ENCODE measurements around the gene SORL1. TPM values are rescaled to one million over a fixed set of nuclear protein-coding genes. Genes with fewer than 3 reads are reported as not detected.

SORL1 gene
- total and polyA plus RNA-seq, 3 donors from 2014 or later: 14.7 to 30.0 (median 21.8) TPM

DNA sequence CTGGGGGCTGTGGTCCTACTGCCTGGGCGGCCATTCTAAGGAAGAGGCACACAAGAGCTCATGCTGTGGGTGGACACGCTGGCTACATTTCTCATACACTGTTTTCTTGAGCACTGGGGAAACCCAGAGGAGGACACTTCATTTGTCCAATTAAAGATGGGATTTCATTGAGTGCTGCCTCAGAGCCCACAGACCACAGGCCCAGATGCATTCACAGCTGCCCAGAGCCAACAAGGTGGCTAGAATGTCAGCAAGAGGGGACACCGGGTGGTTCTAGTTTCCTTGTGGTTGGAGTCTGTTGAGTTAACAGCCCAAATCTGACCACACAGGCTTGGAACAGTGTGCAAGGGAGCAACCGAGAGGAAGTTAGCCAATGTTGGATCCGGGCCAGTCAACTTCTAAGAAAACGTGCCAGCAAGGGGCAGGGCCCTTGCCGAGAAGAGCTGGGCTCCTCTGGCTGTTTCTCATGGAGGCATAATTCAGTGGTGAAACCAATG lies 35.0 kb upstream of the SORL1 start:
- H3K4me3 ChIP-seq: no peak overlapping the region
- H3K4me1 ChIP-seq: peaks cover 9% of the 10 kb centered on the region
- 46 to 50% methylated on average over 6 to 7 of the region's 7 CpGs for whole genome bisulfite sequencing, 2 donors
- intact Hi-C loops (cut with DNase I; ENCODE audit: low total_unique reads): no loop called here
- no peaks in the 10 kb centered on the region for H3K27me3 ChIP-seq
- no peak for TF ChIP-seq POLR2A (IDR thresholded peaks at IDR 0.05)
- TF ChIP-seq, protein P1, sequence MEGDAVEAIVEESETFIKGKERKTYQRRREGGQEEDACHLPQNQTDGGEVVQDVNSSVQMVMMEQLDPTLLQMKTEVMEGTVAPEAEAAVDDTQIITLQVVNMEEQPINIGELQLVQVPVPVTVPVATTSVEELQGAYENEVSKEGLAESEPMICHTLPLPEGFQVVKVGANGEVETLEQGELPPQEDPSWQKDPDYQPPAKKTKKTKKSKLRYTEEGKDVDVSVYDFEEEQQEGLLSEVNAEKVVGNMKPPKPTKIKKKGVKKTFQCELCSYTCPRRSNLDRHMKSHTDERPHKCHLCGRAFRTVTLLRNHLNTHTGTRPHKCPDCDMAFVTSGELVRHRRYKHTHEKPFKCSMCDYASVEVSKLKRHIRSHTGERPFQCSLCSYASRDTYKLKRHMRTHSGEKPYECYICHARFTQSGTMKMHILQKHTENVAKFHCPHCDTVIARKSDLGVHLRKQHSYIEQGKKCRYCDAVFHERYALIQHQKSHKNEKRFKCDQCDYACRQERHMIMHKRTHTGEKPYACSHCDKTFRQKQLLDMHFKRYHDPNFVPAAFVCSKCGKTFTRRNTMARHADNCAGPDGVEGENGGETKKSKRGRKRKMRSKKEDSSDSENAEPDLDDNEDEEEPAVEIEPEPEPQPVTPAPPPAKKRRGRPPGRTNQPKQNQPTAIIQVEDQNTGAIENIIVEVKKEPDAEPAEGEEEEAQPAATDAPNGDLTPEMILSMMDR (IDR thresholded peaks at IDR 0.05): no peak
- DNase-seq: peak; percentile 81
- H3K9me3 ChIP-seq: no peaks in the 10 kb centered on the region
- H3K27ac ChIP-seq: peak overlapping the region in 1 of 2 donors; percentile 57
- no peaks in the 10 kb centered on the region for H3K36me3 ChIP-seq (ENCODE audit: low read depth, missing control alignments)

DNA sequence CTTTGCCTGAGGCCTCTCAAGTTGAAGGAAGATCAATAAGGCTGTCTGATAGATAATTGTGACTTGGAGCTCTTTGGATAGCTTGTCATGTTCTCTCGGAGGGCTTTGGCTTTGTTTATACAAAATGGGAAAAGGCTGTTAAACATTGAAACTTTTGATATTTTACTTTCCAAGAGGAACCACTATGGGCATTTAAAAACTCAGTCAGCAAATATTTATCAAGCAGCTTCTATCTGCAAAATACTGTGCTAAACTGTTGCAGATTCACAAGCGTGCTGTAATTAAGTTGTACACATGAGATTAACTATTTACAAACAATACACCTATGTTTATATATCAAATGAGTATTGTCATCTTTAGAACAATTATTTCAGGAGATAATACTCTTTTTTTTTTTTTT lies 34.5 kb upstream of the SORL1 start:
- no peaks in the 10 kb centered on the region for H3K36me3 ChIP-seq (ENCODE audit: low read depth, missing control alignments)
- peaks cover 9% of the 10 kb centered on the region for H3K4me1 ChIP-seq
- intact Hi-C loops (cut with DNase I; ENCODE audit: low total_unique reads): no loop called here
- 31 to 51% methylated on average over 2 of the region's 2 CpGs for WGBS, 2 donors
- no peaks in the 10 kb centered on the region for H3K27me3 ChIP-seq
- H3K9me3 ChIP-seq: no peaks in the 10 kb centered on the region
- TF ChIP-seq, protein P1 (IDR thresholded peaks at IDR 0.05): no peak
- TF ChIP-seq POLR2A (IDR thresholded peaks at IDR 0.05): no peak
- no peak overlapping the region for H3K4me3 ChIP-seq
- H3K27ac ChIP-seq: peak overlapping the region in 1 of 2 donors; percentile 57
- no peak for DNase-seq

DNA sequence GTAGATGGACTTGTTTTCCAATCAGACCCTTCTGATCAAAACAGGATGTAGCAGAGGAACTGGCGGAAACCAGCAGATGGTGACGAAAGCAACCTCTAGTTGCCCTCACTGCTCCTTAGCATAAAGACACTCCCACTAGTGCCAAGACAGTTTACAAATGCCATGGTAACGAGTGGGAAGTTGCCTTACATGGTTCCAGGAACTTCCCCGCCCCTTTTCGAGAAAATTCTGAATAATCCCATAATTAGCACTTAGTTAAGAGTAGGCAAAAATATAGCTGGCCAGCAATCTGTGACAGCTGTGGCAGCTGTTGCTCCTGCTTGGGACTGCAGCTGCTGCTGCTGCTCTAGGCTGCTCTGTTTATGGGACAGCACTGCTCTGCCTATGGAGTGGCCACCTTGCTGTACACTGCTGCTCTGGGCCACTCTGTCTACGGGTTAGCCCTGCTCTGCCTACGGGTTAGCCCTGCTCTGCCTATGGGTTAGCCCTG lies 33.4 kb upstream of the SORL1 start:
- Histone ChIP-seq H3K4me3 (no peak overlapping the region), H3K4me1 (peaks cover 9% of the 10 kb centered on the region), H3K9me3 (no peaks in the 10 kb centered on the region), H3K27ac (no peak overlapping the region), H3K27me3 (no peaks in the 10 kb centered on the region), H3K36me3 (ENCODE audit: low read depth, missing control alignments) (no peaks in the 10 kb centered on the region)
- intact Hi-C loops (cut with DNase I; ENCODE audit: low total_unique reads): no loop called here
- DNase-seq: no peak
- no peak for TF ChIP-seq POLR2A (IDR thresholded peaks at IDR 0.05)
- TF ChIP-seq, protein P1 (IDR thresholded peaks at IDR 0.05): no peak
- WGBS, 2 donors: 77 to 80% methylated on average over 7 of the region's 7 CpGs

DNA sequence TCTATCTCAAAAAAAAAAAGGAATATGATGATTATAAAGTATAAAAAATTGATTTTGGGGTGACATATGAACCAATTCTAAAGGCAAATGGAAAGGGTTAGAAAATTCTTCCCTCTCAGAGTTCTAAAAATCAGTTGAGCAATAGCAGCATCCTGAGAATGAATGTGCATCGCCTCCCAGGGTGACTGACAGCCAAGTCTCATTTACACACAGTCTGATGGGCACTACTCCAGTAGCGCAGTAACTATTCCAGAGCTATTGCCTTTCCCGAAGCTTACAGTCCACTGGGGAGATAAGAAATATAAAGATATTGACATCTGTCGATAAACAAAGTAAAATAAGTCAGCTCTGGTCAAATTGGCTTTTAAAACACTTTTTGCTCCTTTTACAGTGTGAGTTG lies 32.3 kb upstream of the SORL1 start:
- Histone ChIP-seq H3K4me1 (peaks cover 9% of the 10 kb centered on the region), H3K36me3 (ENCODE audit: low read depth, missing control alignments) (no peaks in the 10 kb centered on the region), H3K9me3 (no peaks in the 10 kb centered on the region), H3K4me3 (no peak overlapping the region), H3K27ac (no peak overlapping the region), H3K27me3 (no peaks in the 10 kb centered on the region)
- peak; percentile 25 for DNase-seq
- 67 to 74% methylated on average over 4 of the region's 4 CpGs for WGBS, 2 donors
- TF ChIP-seq POLR2A (IDR thresholded peaks at IDR 0.05): no peak
- TF ChIP-seq, protein P1 (IDR thresholded peaks at IDR 0.05): no peak
- intact Hi-C loops (cut with DNase I; ENCODE audit: low total_unique reads): no loop called here

DNA sequence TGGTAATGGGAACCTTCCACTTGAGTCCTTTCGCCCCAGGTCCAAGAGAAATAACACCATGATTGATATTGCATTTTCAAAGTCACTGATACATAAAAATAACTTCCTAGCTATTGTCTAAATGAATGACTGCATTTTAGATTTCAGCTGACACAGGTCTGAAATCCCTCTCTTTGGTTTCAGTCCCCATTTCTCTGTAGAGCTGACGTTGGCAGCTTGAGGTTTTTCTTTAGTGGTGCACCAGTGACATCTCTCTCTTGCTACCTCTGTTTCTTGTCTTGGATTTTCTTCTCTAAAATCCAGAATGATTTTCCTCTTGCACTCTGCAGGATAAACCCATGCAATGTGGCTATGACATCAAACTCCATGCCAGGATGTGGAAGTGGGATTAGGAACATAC lies 31.7 kb upstream of the SORL1 start:
- WGBS, 2 donors: 92 to 93% methylated on average over 2 of the region's 2 CpGs
- DNase-seq: no peak
- intact Hi-C loops (cut with DNase I; ENCODE audit: low total_unique reads): no loop called here

More for the DNA sequence above, 31.7 kb upstream of the SORL1 start:
- Histone ChIP-seq H3K9me3 (no peaks in the 10 kb centered on the region), H3K4me3 (no peak overlapping the region), H3K4me1 (peaks cover 9% of the 10 kb centered on the region), H3K27ac (no peak overlapping the region), H3K27me3 (no peaks in the 10 kb centered on the region), H3K36me3 (ENCODE audit: low read depth, missing control alignments) (no peaks in the 10 kb centered on the region)
- TF ChIP-seq, protein P1 (IDR thresholded peaks at IDR 0.05): no peak
- no peak for TF ChIP-seq POLR2A (IDR thresholded peaks at IDR 0.05)

Data from testis (tissue), 3 donors.